ENCODE results near the gene TMEM247. TPM values are rescaled to one million over a fixed set of nuclear protein-coding genes. Genes with fewer than 3 reads are reported as not detected.

Gene TMEM247
- total RNA-seq, 1 experiment from 2014 or later: not detected

DNA sequence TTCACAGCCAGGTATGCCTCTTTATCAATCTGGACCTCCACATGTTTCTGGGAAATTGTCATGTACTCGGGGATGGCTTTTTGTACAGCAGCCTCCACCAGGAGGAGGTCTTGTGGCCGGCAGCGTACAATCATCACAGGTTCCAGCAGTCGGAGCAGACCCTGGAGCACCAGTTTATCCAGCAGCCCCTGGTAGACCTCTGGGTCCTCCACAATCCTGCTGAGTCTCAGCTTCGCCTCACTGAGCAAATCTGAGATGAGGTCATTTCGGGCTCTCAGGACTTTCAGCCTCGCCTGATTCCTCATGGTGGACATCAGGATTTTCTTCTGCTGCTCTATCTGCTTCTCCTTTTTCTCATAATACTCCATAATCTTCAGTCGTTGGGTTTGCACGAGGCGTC, 32.8 kb downstream of the TMEM247 start:
- H3K4me3 Mint-ChIP-seq: no peak overlapping the region
- Histone ChIP-seq H4K8ac (replicated peaks; ENCODE audit: insufficient read length, low read depth, low read length) (no peak overlapping the region), H3K14ac (ENCODE audit: insufficient read depth, low read length) (no peak overlapping the region)

More for the DNA sequence above, 32.8 kb downstream of the TMEM247 start:
- no peak overlapping the region for H3K23ac ChIP-seq (ENCODE audit: insufficient read length, low read depth, low read length)
- H3K27ac Mint-ChIP-seq: no peak overlapping the region
- no peak overlapping the region for H3K18ac ChIP-seq (ENCODE audit: insufficient read length, low read depth, low read length)
- H3K27me3 ChIP-seq (ENCODE audit: insufficient read depth, low read length): no peaks in the 10 kb centered on the region
- no peak overlapping the region for H2BK120ac ChIP-seq (ENCODE audit: low read depth, low read length, poor library complexity, severe bottlenecking)
- no peaks in the 10 kb centered on the region for H3K23me2 ChIP-seq (ENCODE audit: insufficient read length, low read depth, low read length, poor library complexity, severe bottlenecking)
- no peak for DNase-seq
- H2AFZ ChIP-seq (ENCODE audit: low read length): no peak overlapping the region
- H3K56ac ChIP-seq (ENCODE audit: insufficient read length, low read depth, low read length): no peak overlapping the region
- no peak overlapping the region for H3K4ac ChIP-seq (ENCODE audit: low read depth, low read length)
- H3K4me2 ChIP-seq (ENCODE audit: insufficient read depth, insufficient read length, low read length): no peak overlapping the region
- no peaks in the 10 kb centered on the region for H3K79me1 ChIP-seq (ENCODE audit: insufficient read depth, low read depth, low read length, poor library complexity, severe bottlenecking)
- no peaks in the 10 kb centered on the region for H3K9me3 ChIP-seq (ENCODE audit: control insufficient read depth, low read depth, low read length)
- no peak overlapping the region for H4K91ac ChIP-seq (ENCODE audit: insufficient read length, low read depth, low read length)
- H2BK15ac ChIP-seq (ENCODE audit: low read depth, low read length): no peak overlapping the region
- peaks cover 14% of the 10 kb centered on the region for H3K27me3 Mint-ChIP-seq (ENCODE audit: low read depth)
- WGBS (ENCODE audit: extremely low coverage, insufficient read length, low lambda C conversion rate): no CpG with 5 or more reads among the region's 10 CpGs
- H2BK20ac ChIP-seq (ENCODE audit: low read depth, low read length, poor library complexity, severe bottlenecking): no peak overlapping the region
- H2BK5ac ChIP-seq (ENCODE audit: insufficient read length, low read length): no peak overlapping the region
- no peak overlapping the region for H3T11ph ChIP-seq (ENCODE audit: low read length)
- no peak overlapping the region for H3K9ac ChIP-seq (ENCODE audit: extremely low read depth, insufficient read length, low read length)
- H2AK5ac ChIP-seq (ENCODE audit: insufficient read length, low read length): no peak overlapping the region
- no peak overlapping the region for H4K5ac ChIP-seq (ENCODE audit: insufficient read length, low read depth, low read length)
- no peaks in the 10 kb centered on the region for H3K4me1 ChIP-seq (ENCODE audit: insufficient read depth, low read length)
- H3K79me2 ChIP-seq (ENCODE audit: insufficient read depth, low read length): no peaks in the 10 kb centered on the region; the same call in 1 of the 2 replicates
- no peaks in the 10 kb centered on the region for H3K36me3 Mint-ChIP-seq (ENCODE audit: insufficient read depth in 1 of 3, low read depth in 3 of 3)
- H3K4me1 Mint-ChIP-seq: no peaks in the 10 kb centered on the region
- TF ChIP-seq CTCF (conservative IDR thresholded peaks at IDR 0.05): no peak
- no peak overlapping the region for H3K27ac ChIP-seq (ENCODE audit: insufficient read length, low read depth, low read length)
- no peak overlapping the region for H2BK12ac ChIP-seq (ENCODE audit: insufficient read length, low read depth, low read length)
- H4K20me1 ChIP-seq (ENCODE audit: control insufficient read depth, insufficient read depth, insufficient read length): no peaks in the 10 kb centered on the region
- peaks cover 0 to 5% of the 10 kb centered on the region in 2 experiments; a peak in 4 of 5 replicates for H3K9me3 Mint-ChIP-seq

All from H9 (cell line).